ENCODE measurements around the gene MPHOSPH10.

DNA sequence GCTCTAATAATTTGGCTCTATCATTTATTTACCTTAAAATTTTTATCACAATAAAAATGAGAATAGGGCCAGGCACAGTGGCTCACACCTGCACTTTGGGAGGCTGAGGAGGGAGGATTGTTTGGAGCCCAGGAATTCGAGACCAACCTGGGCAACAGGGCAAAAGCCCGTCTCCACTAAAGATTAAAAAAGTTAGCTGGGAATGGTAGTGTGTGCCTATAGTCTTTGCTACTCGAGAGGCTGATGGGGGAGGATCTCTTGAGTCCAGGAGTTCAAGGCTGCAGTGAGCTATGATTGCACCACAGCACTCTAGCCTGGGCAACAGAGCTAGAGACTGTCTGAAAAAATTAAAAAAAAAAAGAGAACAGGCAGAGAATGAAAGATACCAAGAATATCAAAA lies 5.7 kb downstream of the MPHOSPH10 start:
- TF ChIP-seq, protein P1, sequence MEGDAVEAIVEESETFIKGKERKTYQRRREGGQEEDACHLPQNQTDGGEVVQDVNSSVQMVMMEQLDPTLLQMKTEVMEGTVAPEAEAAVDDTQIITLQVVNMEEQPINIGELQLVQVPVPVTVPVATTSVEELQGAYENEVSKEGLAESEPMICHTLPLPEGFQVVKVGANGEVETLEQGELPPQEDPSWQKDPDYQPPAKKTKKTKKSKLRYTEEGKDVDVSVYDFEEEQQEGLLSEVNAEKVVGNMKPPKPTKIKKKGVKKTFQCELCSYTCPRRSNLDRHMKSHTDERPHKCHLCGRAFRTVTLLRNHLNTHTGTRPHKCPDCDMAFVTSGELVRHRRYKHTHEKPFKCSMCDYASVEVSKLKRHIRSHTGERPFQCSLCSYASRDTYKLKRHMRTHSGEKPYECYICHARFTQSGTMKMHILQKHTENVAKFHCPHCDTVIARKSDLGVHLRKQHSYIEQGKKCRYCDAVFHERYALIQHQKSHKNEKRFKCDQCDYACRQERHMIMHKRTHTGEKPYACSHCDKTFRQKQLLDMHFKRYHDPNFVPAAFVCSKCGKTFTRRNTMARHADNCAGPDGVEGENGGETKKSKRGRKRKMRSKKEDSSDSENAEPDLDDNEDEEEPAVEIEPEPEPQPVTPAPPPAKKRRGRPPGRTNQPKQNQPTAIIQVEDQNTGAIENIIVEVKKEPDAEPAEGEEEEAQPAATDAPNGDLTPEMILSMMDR (IDR thresholded peaks at IDR 0.05), result no peak
- TF ChIP-seq TCF7L2 (IDR thresholded peaks at IDR 0.05; ENCODE audit: low read depth, low read length), result no peak
- TF ChIP-seq POLR2AphosphoS5 (IDR thresholded peaks at IDR 0.05; ENCODE audit: low read depth, low read length), result no peak
- TF ChIP-seq, protein P2, sequence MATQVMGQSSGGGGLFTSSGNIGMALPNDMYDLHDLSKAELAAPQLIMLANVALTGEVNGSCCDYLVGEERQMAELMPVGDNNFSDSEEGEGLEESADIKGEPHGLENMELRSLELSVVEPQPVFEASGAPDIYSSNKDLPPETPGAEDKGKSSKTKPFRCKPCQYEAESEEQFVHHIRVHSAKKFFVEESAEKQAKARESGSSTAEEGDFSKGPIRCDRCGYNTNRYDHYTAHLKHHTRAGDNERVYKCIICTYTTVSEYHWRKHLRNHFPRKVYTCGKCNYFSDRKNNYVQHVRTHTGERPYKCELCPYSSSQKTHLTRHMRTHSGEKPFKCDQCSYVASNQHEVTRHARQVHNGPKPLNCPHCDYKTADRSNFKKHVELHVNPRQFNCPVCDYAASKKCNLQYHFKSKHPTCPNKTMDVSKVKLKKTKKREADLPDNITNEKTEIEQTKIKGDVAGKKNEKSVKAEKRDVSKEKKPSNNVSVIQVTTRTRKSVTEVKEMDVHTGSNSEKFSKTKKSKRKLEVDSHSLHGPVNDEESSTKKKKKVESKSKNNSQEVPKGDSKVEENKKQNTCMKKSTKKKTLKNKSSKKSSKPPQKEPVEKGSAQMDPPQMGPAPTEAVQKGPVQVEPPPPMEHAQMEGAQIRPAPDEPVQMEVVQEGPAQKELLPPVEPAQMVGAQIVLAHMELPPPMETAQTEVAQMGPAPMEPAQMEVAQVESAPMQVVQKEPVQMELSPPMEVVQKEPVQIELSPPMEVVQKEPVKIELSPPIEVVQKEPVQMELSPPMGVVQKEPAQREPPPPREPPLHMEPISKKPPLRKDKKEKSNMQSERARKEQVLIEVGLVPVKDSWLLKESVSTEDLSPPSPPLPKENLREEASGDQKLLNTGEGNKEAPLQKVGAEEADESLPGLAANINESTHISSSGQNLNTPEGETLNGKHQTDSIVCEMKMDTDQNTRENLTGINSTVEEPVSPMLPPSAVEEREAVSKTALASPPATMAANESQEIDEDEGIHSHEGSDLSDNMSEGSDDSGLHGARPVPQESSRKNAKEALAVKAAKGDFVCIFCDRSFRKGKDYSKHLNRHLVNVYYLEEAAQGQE (IDR thresholded peaks at IDR 0.05; ENCODE audit: insufficient read depth in 1 of 2, low read depth in 2 of 2, low read length in 1 of 2), result no peak
